ENCODE measurements around the gene SLC26A1. TPM values are rescaled to one million over a fixed set of nuclear protein-coding genes. Genes with fewer than 3 reads are reported as not detected.

Gene SLC26A1
- polyA plus RNA-seq, 1 donor from 2014 or later, result 0.12 TPM

DNA sequence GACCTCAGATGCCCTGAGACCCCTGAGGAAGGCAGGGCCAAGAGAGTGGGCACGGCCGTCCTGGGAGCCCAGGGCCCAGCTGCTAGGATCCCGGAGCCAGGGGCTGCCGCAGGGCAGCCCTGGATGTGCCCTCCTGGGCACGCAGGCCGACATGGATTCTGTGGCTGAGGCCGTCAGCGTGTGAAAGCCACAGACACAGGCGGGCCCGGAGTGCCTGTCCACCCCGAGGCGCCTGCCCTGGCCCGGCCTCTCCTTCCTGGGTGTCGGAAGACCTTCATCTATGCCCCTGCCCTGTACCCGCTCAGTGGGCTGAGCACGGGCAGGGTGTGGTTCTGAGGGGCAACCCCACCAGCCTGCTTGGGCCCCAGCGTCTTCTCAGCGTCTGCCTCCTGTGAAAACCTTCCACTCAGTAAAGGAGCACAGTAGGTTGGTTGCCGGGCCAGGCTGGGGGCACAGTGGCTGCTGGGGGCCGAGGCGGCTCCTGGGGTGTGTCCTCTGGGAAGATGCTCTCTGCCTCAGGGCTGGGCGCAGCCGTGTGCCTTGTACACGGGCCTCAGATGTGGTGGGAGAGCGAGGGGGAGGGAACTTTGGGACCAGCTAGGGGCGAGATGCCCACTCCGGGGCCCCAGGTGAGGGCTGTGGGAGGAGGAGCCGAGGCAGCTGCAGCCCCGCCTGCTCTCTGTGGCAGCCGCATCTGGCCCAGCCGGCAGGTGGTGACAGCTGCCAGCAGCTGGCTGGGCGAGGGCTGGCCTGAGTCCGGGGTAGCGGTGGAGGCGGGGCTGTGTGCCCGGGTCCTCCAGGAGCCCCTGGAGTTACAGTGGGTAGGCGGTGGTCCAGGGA is 39.0 kb upstream of the SLC26A1 start:
- Histone ChIP-seq H3K36me3 (ENCODE audit: insufficient read depth, low read length) (no peaks in the 10 kb centered on the region), H3K9me2 (ENCODE audit: insufficient read depth, low read length) (no peaks in the 10 kb centered on the region), H3K27ac (ENCODE audit: low read length) (no peak overlapping the region), H3K4me3 (ENCODE audit: low read length) (no peak overlapping the region), H3K27me3 (ENCODE audit: insufficient read depth, low read depth, low read length) (no peaks in the 10 kb centered on the region), H3F3A (ENCODE audit: insufficient read depth, low read length, poor library complexity, severe bottlenecking) (no peaks in the 10 kb centered on the region), H3K9ac (ENCODE audit: low read length) (no peak overlapping the region), H2AFZ (ENCODE audit: low read depth, low read length) (no peak overlapping the region), H4K20me1 (ENCODE audit: insufficient read depth) (no peaks in the 10 kb centered on the region), H3K79me2 (replicated peaks; ENCODE audit: insufficient read depth, low read length) (no peaks in the 10 kb centered on the region), H3K9me3 (ENCODE audit: low read length) (no peaks in the 10 kb centered on the region), H3K4me2 (ENCODE audit: low read length) (no peak overlapping the region)
- TF ChIP-seq, protein P1, sequence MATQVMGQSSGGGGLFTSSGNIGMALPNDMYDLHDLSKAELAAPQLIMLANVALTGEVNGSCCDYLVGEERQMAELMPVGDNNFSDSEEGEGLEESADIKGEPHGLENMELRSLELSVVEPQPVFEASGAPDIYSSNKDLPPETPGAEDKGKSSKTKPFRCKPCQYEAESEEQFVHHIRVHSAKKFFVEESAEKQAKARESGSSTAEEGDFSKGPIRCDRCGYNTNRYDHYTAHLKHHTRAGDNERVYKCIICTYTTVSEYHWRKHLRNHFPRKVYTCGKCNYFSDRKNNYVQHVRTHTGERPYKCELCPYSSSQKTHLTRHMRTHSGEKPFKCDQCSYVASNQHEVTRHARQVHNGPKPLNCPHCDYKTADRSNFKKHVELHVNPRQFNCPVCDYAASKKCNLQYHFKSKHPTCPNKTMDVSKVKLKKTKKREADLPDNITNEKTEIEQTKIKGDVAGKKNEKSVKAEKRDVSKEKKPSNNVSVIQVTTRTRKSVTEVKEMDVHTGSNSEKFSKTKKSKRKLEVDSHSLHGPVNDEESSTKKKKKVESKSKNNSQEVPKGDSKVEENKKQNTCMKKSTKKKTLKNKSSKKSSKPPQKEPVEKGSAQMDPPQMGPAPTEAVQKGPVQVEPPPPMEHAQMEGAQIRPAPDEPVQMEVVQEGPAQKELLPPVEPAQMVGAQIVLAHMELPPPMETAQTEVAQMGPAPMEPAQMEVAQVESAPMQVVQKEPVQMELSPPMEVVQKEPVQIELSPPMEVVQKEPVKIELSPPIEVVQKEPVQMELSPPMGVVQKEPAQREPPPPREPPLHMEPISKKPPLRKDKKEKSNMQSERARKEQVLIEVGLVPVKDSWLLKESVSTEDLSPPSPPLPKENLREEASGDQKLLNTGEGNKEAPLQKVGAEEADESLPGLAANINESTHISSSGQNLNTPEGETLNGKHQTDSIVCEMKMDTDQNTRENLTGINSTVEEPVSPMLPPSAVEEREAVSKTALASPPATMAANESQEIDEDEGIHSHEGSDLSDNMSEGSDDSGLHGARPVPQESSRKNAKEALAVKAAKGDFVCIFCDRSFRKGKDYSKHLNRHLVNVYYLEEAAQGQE (IDR thresholded peaks at IDR 0.05; ENCODE audit: borderline replicate concordance), result no peak
- TF ChIP-seq MXI1 (conservative IDR thresholded peaks at IDR 0.05; ENCODE audit: poor library complexity, severe bottlenecking), result no peak
- no peak for TF ChIP-seq TAF1 (IDR thresholded peaks at IDR 0.05; ENCODE audit: low read depth)
- no peak for TF ChIP-seq EP300 (conservative IDR thresholded peaks at IDR 0.05; ENCODE audit: poor library complexity, severe bottlenecking)
- TF ChIP-seq CTCF (IDR thresholded peaks at IDR 0.05; ENCODE audit: poor library complexity, severe bottlenecking), result no peak
- TF ChIP-seq SMC3 (conservative IDR thresholded peaks at IDR 0.05; ENCODE audit: poor library complexity), result no peak
- no peak for TF ChIP-seq EZH2 (IDR thresholded peaks at IDR 0.05; ENCODE audit: borderline replicate concordance, insufficient read depth, low read length, poor library complexity, severe bottlenecking)
- TF ChIP-seq POLR2AphosphoS5 (IDR thresholded peaks at IDR 0.05), result no peak
- no peak for TF ChIP-seq RAD21 (conservative IDR thresholded peaks at IDR 0.05)

DNA sequence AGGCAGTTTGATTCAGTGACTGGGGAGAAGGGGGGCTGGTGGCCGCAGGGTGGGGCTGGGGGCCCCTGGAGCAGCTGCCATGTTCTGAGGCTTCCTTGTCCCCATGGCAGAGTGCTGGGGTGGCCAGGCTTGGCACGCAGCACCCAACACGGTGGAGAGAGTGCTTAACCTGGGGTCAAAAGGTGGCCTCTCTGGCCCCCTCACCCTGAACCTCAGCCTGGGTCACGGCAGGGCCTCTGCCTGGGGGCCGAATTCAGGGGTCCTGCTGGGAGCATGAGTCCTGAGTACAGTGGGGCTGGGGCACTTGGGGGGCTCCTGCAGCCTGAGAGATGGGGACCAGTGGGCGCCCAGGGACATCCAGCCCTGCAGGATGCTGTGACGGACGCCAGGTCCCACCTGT is 38.1 kb upstream of the SLC26A1 start:
- Histone ChIP-seq H4K20me1 (ENCODE audit: insufficient read depth) (no peaks in the 10 kb centered on the region), H3K9me2 (ENCODE audit: insufficient read depth, low read length) (no peaks in the 10 kb centered on the region), H2AFZ (ENCODE audit: low read depth, low read length) (no peak overlapping the region), H3K9ac (ENCODE audit: low read length) (no peak overlapping the region), H3K79me2 (replicated peaks; ENCODE audit: insufficient read depth, low read length) (no peaks in the 10 kb centered on the region), H3K4me2 (ENCODE audit: low read length) (no peak overlapping the region), H3F3A (ENCODE audit: insufficient read depth, low read length, poor library complexity, severe bottlenecking) (no peaks in the 10 kb centered on the region), H3K27ac (ENCODE audit: low read length) (no peak overlapping the region), H3K4me3 (ENCODE audit: low read length) (no peak overlapping the region), H3K27me3 (ENCODE audit: insufficient read depth, low read depth, low read length) (no peaks in the 10 kb centered on the region), H3K36me3 (ENCODE audit: insufficient read depth, low read length) (no peaks in the 10 kb centered on the region), H3K9me3 (ENCODE audit: low read length) (no peaks in the 10 kb centered on the region)
- no peak for TF ChIP-seq TAF1 (IDR thresholded peaks at IDR 0.05; ENCODE audit: low read depth)
- no peak for TF ChIP-seq CTCF (IDR thresholded peaks at IDR 0.05; ENCODE audit: poor library complexity, severe bottlenecking)
- TF ChIP-seq EP300 (conservative IDR thresholded peaks at IDR 0.05; ENCODE audit: poor library complexity, severe bottlenecking), result no peak

Measured in neural cell (in vitro differentiated cells).